HG02973 (cell line): ENCODE data around the gene SLC38A8.

Experiments
- ATAC-seq: cut with Tn5 transposase; IDR thresholded peaks from one replicate; pipeline ENCODE4 v1.9.1; 2021; ENCODE audit warnings: moderate library complexity; ENCODE audit not compliant: unreplicated experiment

SLC38A8 gene

GRCh38 chr16:84032458-84033178 is 10.0 kb downstream of the SLC38A8 start:
- ATAC-seq, result no peak

- no peak for ATAC-seq
These were observed 11.0 kb downstream of the SLC38A8 start for GRCh38 chr16:84031556-84031955.

- no peak for ATAC-seq
These were observed 13.1 kb downstream of the SLC38A8 start for GRCh38 chr16:84029297-84030047.

- ATAC-seq, result no peak
These were observed 15.0 kb downstream of the SLC38A8 start for GRCh38 chr16:84027625-84028024.

GRCh38 chr16:84026606-84027005 is 16.0 kb downstream of the SLC38A8 start:
- ATAC-seq, result no peak

- ATAC-seq, result no peak
These were observed 17.7 kb downstream of the SLC38A8 start for GRCh38 chr16:84024854-84025253.

- no peak for ATAC-seq
These were observed 20.0 kb downstream of the SLC38A8 start for GRCh38 chr16:84022644-84023043.

GRCh38 chr16:84021488-84021887 is 21.1 kb downstream of the SLC38A8 start:
- no peak for ATAC-seq

- no peak for ATAC-seq
These were observed 22.2 kb downstream of the SLC38A8 start for GRCh38 chr16:84020353-84020752.

GRCh38 chr16:84018710-84019109 is 23.9 kb downstream of the SLC38A8 start:
- ATAC-seq, result no peak

GRCh38 chr16:84016477-84016876 is 26.1 kb downstream of the SLC38A8 start:
- ATAC-seq, result no peak

- no peak for ATAC-seq
These were observed 27.2 kb downstream of the SLC38A8 start for GRCh38 chr16:84015399-84015798.

GRCh38 chr16:84014570-84015327 is 27.8 kb downstream of the SLC38A8 start:
- no peak for ATAC-seq

GRCh38 chr16:84013787-84014569 is 28.6 kb downstream of the SLC38A8 start:
- peak; percentile 88 for ATAC-seq

- ATAC-seq, result no peak
These were observed 33.3 kb downstream of the SLC38A8 start for GRCh38 chr16:84009282-84009681.

GRCh38 chr16:84007965-84008364 is 34.6 kb downstream of the SLC38A8 start:
- no peak for ATAC-seq

GRCh38 chr16:84007520-84007919 is 35.1 kb downstream of the SLC38A8 start:
- ATAC-seq, result no peak

GRCh38 chr16:84005391-84005790 is 37.2 kb downstream of the SLC38A8 start:
- ATAC-seq, result no peak

- no peak for ATAC-seq
These were observed 38.2 kb downstream of the SLC38A8 start for GRCh38 chr16:84004442-84004841.

GRCh38 chr16:84003038-84003437 is 39.6 kb downstream of the SLC38A8 start:
- no peak for ATAC-seq

GRCh38 chr16:84001726-84002125 is 40.9 kb downstream of the SLC38A8 start:
- no peak for ATAC-seq
